H1 (cell line): ENCODE results near the gene SIX1.

Experiments
- BACH1 ChIP-seq: IDR thresholded peaks from 2 replicates; pipeline ENCODE4 v1.6.1; 2012; ENCODE audit warnings: low read length, improper control_type of control experiment
- CBX8 ChIP-seq: fragments of 300-800, 300-1000 bp; sonication (generic); IDR thresholded peaks from 2 replicates; pipeline ENCODE4 v1.7.1; 2016; ENCODE audit warnings: low read depth, low read length, borderline replicate concordance
- CTCF ChIP-seq, 3 experiments: IDR thresholded peaks; 1 replicate in 2 of 3; 2 replicates in 1 of 3; pipeline versions ENCODE4 v1.5.1 to v1.6.1; 2011; ENCODE audit warnings: low read length in 3 of 3, mild to moderate bottlenecking in 3 of 3, inconsistent platforms in 2 of 3, low read depth in 1 of 3, moderate library complexity in 1 of 3; ENCODE audit not compliant: insufficient read depth in 1 of 3; ENCODE audit errors: control extremely low read depth in 1 of 3
- EP300 ChIP-seq, 2 experiments: IDR thresholded peaks; 1 replicate in 1 of 2; 2 replicates in 1 of 2; pipeline ENCODE4 v1.6.1; 2011 to 2012; ENCODE audit warnings: low read depth in 2 of 2, low read length in 2 of 2, mild to moderate bottlenecking in 2 of 2, borderline replicate concordance in 1 of 2, inconsistent platforms in 1 of 2, moderate library complexity in 1 of 2
- HDAC2 ChIP-seq, 2 experiments: fragments of 300-600 bp in 1 of 2; sonication (generic) in 1 of 2; IDR thresholded peaks; 2 replicates each; pipeline ENCODE4 v1.6.1; 2011 to 2012; ENCODE audit warnings: low read depth in 2 of 2, low read length in 2 of 2, mild to moderate bottlenecking in 2 of 2, moderate library complexity in 2 of 2, borderline replicate concordance in 1 of 2, inconsistent platforms in 1 of 2
- JUN ChIP-seq: IDR thresholded peaks from 2 replicates; pipeline ENCODE4 v1.6.1; 2011; ENCODE audit warnings: low read depth, mild to moderate bottlenecking, improper control_type of control experiment, low read length
- POLR2A ChIP-seq, 2 experiments: IDR thresholded peaks; 1 replicate in 1 of 2; 2 replicates in 1 of 2; pipeline ENCODE4 v1.6.1; 2011; ENCODE audit warnings: low read depth in 2 of 2, low read length in 2 of 2, mild to moderate bottlenecking in 2 of 2; ENCODE audit errors: control extremely low read depth in 1 of 2
- POLR2AphosphoS5 ChIP-seq: IDR thresholded peaks from 2 replicates; pipeline ENCODE4 v1.6.1; 2011; ENCODE audit warnings: low read depth, low read length
- POU5F1 ChIP-seq: IDR thresholded peaks from 2 replicates; pipeline ENCODE4 v1.6.1; 2011; ENCODE audit warnings: low read depth, mild to moderate bottlenecking, low read length, moderate library complexity
- RXRA ChIP-seq: IDR thresholded peaks from 2 replicates; pipeline ENCODE4 v1.6.1; 2011; ENCODE audit warnings: low read depth, mild to moderate bottlenecking, low read length, moderate library complexity; ENCODE audit not compliant: insufficient read depth
- SIX5 ChIP-seq: IDR thresholded peaks from 2 replicates; pipeline ENCODE4 v1.6.1; 2011; ENCODE audit warnings: mild to moderate bottlenecking, low read depth, low read length
- USF2 ChIP-seq: IDR thresholded peaks from 2 replicates; pipeline ENCODE4 v1.6.1; 2011; ENCODE audit warnings: low read length, improper control_type of control experiment
- ZNF274 ChIP-seq: IDR thresholded peaks from 2 replicates; pipeline ENCODE4 v1.7.0; 2012; ENCODE audit warnings: low read length, borderline replicate concordance; ENCODE audit errors: extremely low read depth

GRCh38 chr14:60657456-60658210, 8.4 kb upstream of the SIX1 start:
- TF ChIP-seq EP300 (IDR thresholded peaks at IDR 0.05; ENCODE audit: borderline replicate concordance in 1 of 2, low read depth in 2 of 2, low read length in 2 of 2) (no peak), RXRA (no peak), POU5F1 (no peak), POLR2A (IDR thresholded peaks at IDR 0.05; ENCODE audit: control extremely low read depth in 1 of 2, low read depth in 2 of 2, low read length in 2 of 2) (no peak; a peak in 1 of 3 replicates), CTCF (IDR thresholded peaks at IDR 0.05; ENCODE audit: control extremely low read depth in 1 of 3, insufficient read depth in 1 of 3, low read depth in 1 of 3, low read length in 3 of 3) (no peak), ZNF274 (no peak), CBX8 (peak; percentile 69; the same call in 1 of the 2 replicates), HDAC2 (IDR thresholded peaks at IDR 0.05; ENCODE audit: borderline replicate concordance in 1 of 2, low read depth in 2 of 2, low read length in 2 of 2) (no peak; a peak in 1 of 4 replicates), SIX5 (no peak), POLR2AphosphoS5 (no peak), BACH1 (no peak), USF2 (no peak), JUN (no peak)
